Right lobe of liver (tissue), 6 donors: ENCODE measurements around the gene CCT4. TPM values are rescaled to one million over a fixed set of nuclear protein-coding genes. Genes with fewer than 3 reads are reported as not detected.
"Not testable (repeated sequence)": the region's sequence is repeated elsewhere in the genome, so short reads cannot be mapped to it uniquely, and the experiment has no call there.

Experiments used
- ATAC-seq, 4 donors: fragments of 200-7000 bp; cut with Tn5 transposase; one replicate each; pipeline ENCODE4 v1.9.1; 2020; ENCODE audit warnings: mild to moderate bottlenecking in 4 of 4, moderate library complexity in 4 of 4
- DNase-seq, 3 donors: peaks; one replicate each; pipeline ENCODE4 v3.0.0-alpha.2; 2020
- H3K27ac ChIP-seq, 3 donors: fragments of 200-600 bp; one replicate each; pipeline ENCODE4 v1.8.0; 2022
- H3K27me3 ChIP-seq, 2 donors: fragments of 200-600 bp; one replicate each; pipeline ENCODE4 v1.8.0; 2022
- H3K36me3 ChIP-seq, 4 donors: fragments of 200-600 bp; sonication (generic) in 1 of 4; one replicate each; pipeline versions ENCODE4 v1.5.1 to v1.8.0; 2017 to 2022; ENCODE audit warnings: control low read depth in 1 of 4
- H3K4me1 ChIP-seq, 4 donors: fragments of 200-600 bp; sonication (generic) in 1 of 4; one replicate each; pipeline versions ENCODE4 v1.5.1 to v1.8.0; 2017 to 2022; ENCODE audit warnings: control low read depth in 1 of 4
- H3K4me3 ChIP-seq, 3 donors: fragments of 200-600 bp; one replicate each; pipeline ENCODE4 v1.8.0; 2022
- H3K9me3 ChIP-seq, 4 donors: fragments of 200-600 bp; sonication (generic) in 1 of 4; one replicate each; pipeline versions ENCODE4 v1.5.1 to v1.8.0; 2017 to 2022; ENCODE audit warnings: control low read depth in 1 of 4
- CTCF ChIP-seq, 4 donors: fragments of 200-600 bp in 3 of 4; fragments of 450-650 bp in 1 of 4; IDR thresholded peaks; one replicate each; pipeline versions ENCODE4 v1.5.1 to v1.8.0; 2016 to 2022; ENCODE audit warnings: antibody characterized with exemption in 4 of 4, mild to moderate bottlenecking in 2 of 4
- POLR2A ChIP-seq: fragments of 450-650 bp; IDR thresholded peaks from one replicate; pipeline ENCODE4 v1.6.1; 2017; ENCODE audit warnings: antibody characterized with exemption, mild to moderate bottlenecking
- WGBS: methylation state at CpG from one replicate; pipeline ENCODE4 v1.1.6; 2018; ENCODE audit warnings: low coverage, low lambda C conversion rate; ENCODE audit not compliant: insufficient coverage; ENCODE audit errors: missing lambda C conversion rate; 5-methylcytosine and 5-hydroxymethylcytosine counted together
- intact Hi-C, 2 donors: fragments of 100-400 bp; cut with DNase I; formaldehyde crosslinking; loops; one replicate each; pipeline versions ENCODE4 v1.11.2 to v1.14.1; 2022
- total RNA-seq, 6 experiments: library from RNA; depleted of rRNA in 2 of 6; stranded (reverse); fragments of >200 nt in 2 of 6; fragmentation: NEBNext Ultra II Directional in 3 of 6; extraction: Animal tissue kit (Norgen Biotek cat#: 25700) in 3 of 6; gene quantifications; one replicate each; pipeline versions ENCODE4 v1.1.0 to v1.2.4, GENCODE V29; 2016 to 2023
- donor health status: DM: no; HTN: yes; CAD: no.
- donor health status: DM: no; HTN: no; CAD: no.
- donor health status: DM: no; HTN: no; CAD: no.
- donor health status: DM: no; HTN: yes; CAD: no.
- donor health status: DM: no; HTN: yes; CAD: no.

The CCT4 gene
- total RNA-seq, 6 experiments from 2014 or later: 46.0 to 72.2 (median 53.1) TPM

- WGBS: 66% methylated on average over 8 of the region's 8 CpGs
- DNase-seq (no peak), ATAC-seq (no peak)
- no peaks in the 10 kb centered on the region for H3K36me3 ChIP-seq
- no peaks in the 10 kb centered on the region for H3K9me3 ChIP-seq
- H3K4me1 ChIP-seq: no peaks in the 10 kb centered on the region
- intact Hi-C loops: loop anchor here in 1 of 2 donors (10.0 kb wide), 1 partner anchor 478 kb away; no protein-coding TSS in a partner anchor
- TF ChIP-seq CTCF (IDR thresholded peaks at IDR 0.05) (no peak), POLR2A (no peak)
- no peaks in the 10 kb centered on the region for H3K27me3 ChIP-seq
- H3K27ac ChIP-seq: no peak overlapping the region
- no peak overlapping the region for H3K4me3 ChIP-seq
Observed at GRCh38 chr2:61926531-61927477, 38.3 kb upstream of the CCT4 start.

DNA sequence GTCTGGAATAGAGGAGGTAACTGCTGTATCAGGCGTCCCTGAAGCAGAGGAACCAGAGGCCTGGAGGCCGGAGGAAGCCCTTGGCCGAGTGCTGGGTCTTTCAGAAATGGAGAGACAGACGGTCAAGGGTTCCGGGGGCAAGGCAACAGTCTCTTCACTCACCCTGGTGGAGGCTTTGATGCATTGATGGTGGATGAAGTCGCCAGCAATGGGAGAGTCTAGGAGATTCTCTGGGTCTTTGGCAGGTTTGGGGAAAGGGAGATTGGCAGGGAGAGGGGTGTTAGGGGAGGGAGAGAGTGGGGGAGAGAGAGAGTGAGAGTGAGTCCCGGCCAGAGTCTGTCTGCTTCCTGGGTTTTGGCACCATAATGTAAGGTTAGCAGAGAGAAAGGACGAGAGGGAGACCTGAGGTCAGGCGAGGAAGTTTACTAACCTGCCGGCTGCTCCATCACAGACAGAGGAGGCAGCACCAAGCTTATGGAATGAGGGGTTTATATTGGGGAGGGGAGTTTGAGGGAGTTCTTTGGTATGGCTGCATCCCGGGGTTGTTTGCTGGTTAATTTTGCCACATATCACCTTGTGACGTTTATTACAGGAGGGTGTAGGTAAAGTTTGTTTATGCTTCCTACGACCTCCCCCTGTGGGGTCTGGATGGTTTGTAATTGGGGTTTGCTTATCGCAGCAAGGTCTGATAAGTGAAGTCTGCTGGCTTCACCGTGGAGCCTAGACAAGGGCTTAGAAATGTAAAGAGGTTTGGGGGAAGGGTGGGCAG is 36.6 kb upstream of the CCT4 start:
- no peaks in the 10 kb centered on the region for H3K27me3 ChIP-seq
- H3K4me1 ChIP-seq: no peaks in the 10 kb centered on the region
- H3K36me3 ChIP-seq: no peaks in the 10 kb centered on the region
- no peak overlapping the region for H3K4me3 ChIP-seq
- WGBS: 79% methylated on average over 10 of the region's 15 CpGs
- intact Hi-C loops: loop anchor here in 1 of 2 donors (10.0 kb wide), 1 partner anchor 480 kb away; no protein-coding TSS in a partner anchor
- DNase-seq (no peak), ATAC-seq (no peak)
- no peaks in the 10 kb centered on the region for H3K9me3 ChIP-seq
- no peak overlapping the region for H3K27ac ChIP-seq
- TF ChIP-seq POLR2A (no peak), CTCF (IDR thresholded peaks at IDR 0.05) (no peak)

DNA sequence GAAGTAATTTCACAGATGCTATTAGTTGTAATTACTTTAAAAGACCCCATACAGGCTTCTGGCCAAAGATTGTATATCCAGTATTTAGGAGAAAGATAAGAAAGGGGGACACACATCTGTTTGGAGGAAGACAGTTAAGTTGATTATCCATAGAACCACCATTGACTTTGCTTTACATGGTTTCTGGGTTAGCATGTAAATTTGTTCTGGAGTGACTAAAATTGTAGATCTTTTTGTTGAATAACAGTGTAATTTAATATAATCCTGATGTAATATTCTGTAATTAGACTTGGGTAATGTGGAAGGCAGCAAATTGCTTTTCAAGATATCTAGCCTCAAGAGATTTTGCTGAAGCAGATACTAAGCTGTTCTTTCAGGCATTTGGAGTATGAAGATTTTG is 34.3 kb upstream of the CCT4 start:
- ATAC-seq (no peak), DNase-seq (no peak)
- Histone ChIP-seq H3K27ac (no peak overlapping the region), H3K9me3 (no peaks in the 10 kb centered on the region), H3K27me3 (no peaks in the 10 kb centered on the region), H3K4me3 (no peak overlapping the region), H3K4me1 (no peaks in the 10 kb centered on the region), H3K36me3 (no peaks in the 10 kb centered on the region)
- intact Hi-C loops: loop anchor here in 1 of 2 donors (10.0 kb wide), 1 partner anchor 482 kb away; no protein-coding TSS in a partner anchor
- TF ChIP-seq CTCF (IDR thresholded peaks at IDR 0.05) (no peak), POLR2A (no peak)

DNA sequence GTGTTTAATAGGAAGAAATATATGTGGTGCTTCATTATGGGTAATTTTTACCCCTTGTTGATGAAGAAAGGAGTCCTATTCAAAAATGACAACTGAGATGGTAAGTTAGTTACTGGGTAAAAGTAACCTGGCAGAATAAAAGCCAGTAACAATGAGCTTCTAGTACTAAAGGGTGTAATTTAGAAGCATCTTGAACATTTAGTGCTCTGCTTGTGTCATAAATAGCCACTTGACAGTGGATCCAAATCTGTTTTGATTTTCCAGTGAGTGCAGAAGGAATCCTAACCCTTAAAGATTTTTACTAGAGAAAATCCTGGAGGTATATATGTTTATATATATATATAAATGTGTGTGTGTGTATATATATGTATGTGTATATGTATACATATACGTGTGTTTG is 32.1 kb upstream of the CCT4 start:
- H3K36me3 ChIP-seq: no peaks in the 10 kb centered on the region
- H3K27me3 ChIP-seq: no peaks in the 10 kb centered on the region
- no peak overlapping the region for H3K4me3 ChIP-seq
- no peak for ATAC-seq
- DNase-seq: no peak
- no peaks in the 10 kb centered on the region for H3K9me3 ChIP-seq
- H3K4me1 ChIP-seq: no peaks in the 10 kb centered on the region
- TF ChIP-seq POLR2A (no peak), CTCF (IDR thresholded peaks at IDR 0.05) (no peak)
- H3K27ac ChIP-seq: no peak overlapping the region
- 75% methylated on average over 1 of the region's 1 CpG for WGBS
- intact Hi-C loops: loop anchor here in 1 of 2 donors (10.0 kb wide), 1 partner anchor 484 kb away; no protein-coding TSS in a partner anchor

DNA sequence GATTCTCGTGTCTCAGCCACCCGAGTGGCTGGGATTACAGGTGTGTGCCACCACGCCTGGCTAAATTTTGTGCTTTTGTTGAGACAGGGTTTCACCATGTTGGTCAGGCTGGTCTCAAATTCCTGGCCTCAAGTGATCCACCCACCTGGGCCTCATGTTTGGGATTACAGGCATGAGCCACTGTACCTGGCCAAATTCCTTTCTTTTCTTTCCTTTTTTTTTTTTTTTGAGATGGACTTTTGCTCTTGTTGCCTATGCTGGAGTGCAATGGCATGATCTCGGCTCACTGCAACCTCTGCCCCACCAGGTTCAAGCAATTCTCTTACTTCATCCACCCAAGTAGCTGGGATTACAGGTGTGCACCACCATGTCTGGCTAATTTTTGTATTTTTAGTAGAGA is 26.3 kb upstream of the CCT4 start:
- whole genome bisulfite sequencing: 61% methylated on average over 2 of the region's 4 CpGs
- not testable (repeated sequence) for H3K4me1 ChIP-seq, H3K27ac ChIP-seq, H3K9me3 ChIP-seq, H3K27me3 ChIP-seq, ATAC-seq, H3K4me3 ChIP-seq, DNase-seq, H3K36me3 ChIP-seq
- intact Hi-C loops: loop anchor here in 1 of 2 donors (10.0 kb wide), 1 partner anchor 500 kb away; no protein-coding TSS in a partner anchor
